HCT116 (cell line): ENCODE data around the gene PDCD6IP. TPM values are rescaled to one million over a fixed set of nuclear protein-coding genes. Genes with fewer than 3 reads are reported as not detected.

Source experiments
- ATAC-seq: fragments of 200-7000 bp; cut with Tn5 transposase; 2 replicates; pipeline ENCODE4 v1.9.1; 2020; ENCODE audit warnings: mild to moderate bottlenecking, moderate library complexity
- BruUV-seq: library from RNA; stranded (reverse); fragments of 400-500 nt; replicated peaks from 2 replicates; lab custom pipeline; 2021; lab: Mats Ljungman, UMichigan
- CTCF ChIA-PET: fragments of 300-600 bp; sonication (Branson Sonifier 250); formaldehyde crosslinking; loops from one replicate; lab custom pipeline; 2021; ENCODE audit warnings: antibody characterized with exemption; lab: Charles Lee
- POLR2A ChIA-PET: fragments of 300-600, 350-600 bp; sonication (Branson Sonifier 250); formaldehyde crosslinking; loops from one replicate; lab custom pipeline; 2021; ENCODE audit warnings: antibody characterized with exemption; lab: Charles Lee
- RAD21 ChIA-PET, 2 experiments: fragments of 300-600 bp; sonication (Branson Sonifier 250); formaldehyde crosslinking; loops; one replicate each; lab custom pipeline; 2023; ENCODE audit warnings: low total read pairs in 2 of 2; ENCODE audit not compliant: uncharacterized antibody in 2 of 2, unreplicated experiment in 2 of 2, low non-redundant PET in 1 of 2; lab: Charles Lee
- DNase-seq: peaks from one replicate; pipeline ENCODE4 v3.0.0-alpha.2; 2010; ENCODE audit warnings: low read depth, low spot score
- H2AFZ ChIP-seq: fragments of 200-600 bp; shearing (Covaris generic), sonication (generic); 2 replicates; pipeline ENCODE4 v1.6.1; 2017; ENCODE audit warnings: low read depth, mixed run types, mixed read lengths, antibody characterized with exemption, low read length; ENCODE audit not compliant: poor library complexity, severe bottlenecking
- H3K27ac ChIP-seq: 2 replicates; pipeline ENCODE4 v1.5.1; 2012; ENCODE audit warnings: low read depth, low read length
- H3K27me3 ChIP-seq: fragments of 200-600 bp; sonication (generic); 2 replicates; pipeline ENCODE4 v1.6.1; 2016; ENCODE audit warnings: mixed run types, low read length, mixed read lengths; ENCODE audit not compliant: insufficient read depth
- H3K36me3 ChIP-seq, 2 experiments: fragments of 200-500 bp in 1 of 2; fragments of 200-600 bp in 1 of 2; sonication (Bioruptor generic) in 1 of 2; sonication (generic) in 1 of 2; 2 replicates each; pipeline versions ENCODE4 v1.5.1 to v1.6.1; 2014 to 2016; ENCODE audit warnings: low read length in 2 of 2, inconsistent platforms in 1 of 2, mixed read lengths in 1 of 2, mixed run types in 1 of 2; ENCODE audit not compliant: insufficient read depth in 2 of 2, control insufficient read depth in 1 of 2
- H3K4me1 ChIP-seq, 2 experiments: fragments of 200-600 bp in 1 of 2; sonication (generic) in 1 of 2; 2 replicates each; pipeline versions ENCODE4 v1.5.1 to v1.6.1; 2012 to 2017; ENCODE audit warnings: low read length in 2 of 2, inconsistent platforms in 1 of 2, mild to moderate bottlenecking in 1 of 2, mixed read lengths in 1 of 2, mixed run types in 1 of 2, moderate library complexity in 1 of 2; ENCODE audit not compliant: insufficient read depth in 2 of 2, control insufficient read depth in 1 of 2
- H3K4me2 ChIP-seq: fragments of 200-600 bp; sonication (generic); 2 replicates; pipeline ENCODE4 v1.6.1; 2017; ENCODE audit warnings: mixed run types, low read length, mixed read lengths
- H3K4me3 ChIP-seq, 2 experiments: fragments of 200-600 bp in 1 of 2; sonication (generic) in 1 of 2; replicated peaks in 1 of 2; 2 replicates each; pipeline ENCODE4 v1.5.1; 2011 to 2016; ENCODE audit warnings: low read length in 2 of 2, control low read depth in 1 of 2, low read depth in 1 of 2, mild to moderate bottlenecking in 1 of 2, mixed read lengths in 1 of 2, mixed run types in 1 of 2
- H3K79me2 ChIP-seq: fragments of 200-600 bp; sonication (generic); 2 replicates; pipeline ENCODE4 v1.6.1; 2017; ENCODE audit warnings: mild to moderate bottlenecking, mixed run types, low read length, moderate library complexity, mixed read lengths; ENCODE audit not compliant: insufficient read depth
- H3K9ac ChIP-seq: fragments of 200-600 bp; sonication (generic); 2 replicates; pipeline ENCODE4 v1.6.1; 2016; ENCODE audit warnings: low read length, mixed read lengths
- H3K9me2 ChIP-seq: fragments of 200-600 bp; sonication (generic), shearing (Covaris generic); 2 replicates; pipeline ENCODE4 v1.6.1; 2017; ENCODE audit warnings: mixed run types, mild to moderate bottlenecking, moderate library complexity; ENCODE audit not compliant: insufficient read depth
- H3K9me3 ChIP-seq, 2 experiments: fragments of 200-500 bp in 1 of 2; fragments of 200-600 bp in 1 of 2; sonication (Bioruptor generic) in 1 of 2; sonication (generic) in 1 of 2; 2 replicates each; pipeline ENCODE4 v1.6.1; 2014 to 2017; ENCODE audit warnings: low read length in 2 of 2, mixed read lengths in 2 of 2, inconsistent platforms in 1 of 2, low read depth in 1 of 2, mild to moderate bottlenecking in 1 of 2, mixed run types in 1 of 2, moderate library complexity in 1 of 2; ENCODE audit not compliant: control insufficient read depth in 1 of 2, insufficient read depth in 1 of 2
- H4K20me1 ChIP-seq: fragments of 200-600 bp; sonication (generic), shearing (Covaris generic); 2 replicates; pipeline ENCODE4 v1.6.1; 2017; ENCODE audit warnings: mixed run types, mild to moderate bottlenecking, moderate library complexity; ENCODE audit not compliant: insufficient read depth
- ATF3 ChIP-seq: IDR thresholded peaks from 2 replicates; pipeline ENCODE4 v1.6.1; 2012
- CTCF ChIP-seq, 3 experiments: fragments of 200-600 bp in 1 of 3; sonication (generic) in 1 of 3; IDR thresholded peaks in 2 of 3; conservative IDR thresholded peaks in 1 of 3; 2 replicates each; pipeline ENCODE4 v1.5.1; 2012 to 2017; ENCODE audit warnings: low read depth in 2 of 3, low read length in 2 of 3, antibody characterized with exemption in 1 of 3, borderline replicate concordance in 1 of 3, control low read depth in 1 of 3, mild to moderate bottlenecking in 1 of 3, mixed read lengths in 1 of 3, mixed run types in 1 of 3, moderate library complexity in 1 of 3; ENCODE audit not compliant: insufficient read depth in 1 of 3
- EZH2 ChIP-seq: fragments of 200-600 bp; sonication (generic); IDR thresholded peaks from 2 replicates; pipeline ENCODE4 v1.6.1; 2017; ENCODE audit warnings: antibody characterized with exemption, mixed run types
- MAX ChIP-seq: IDR thresholded peaks from 2 replicates; pipeline ENCODE4 v1.6.1; 2012
- POLR2A ChIP-seq: IDR thresholded peaks from 2 replicates; pipeline ENCODE4 v1.7.0; 2011; ENCODE audit warnings: borderline replicate concordance; ENCODE audit not compliant: insufficient read depth, insufficient read length; ENCODE audit errors: extremely low read depth
- ZFX ChIP-seq: fragments of 450-650 bp; IDR thresholded peaks from 2 replicates; pipeline ENCODE4 v1.6.1; 2017
- intact Hi-C: fragments of 100-400 bp; cut with micrococcal nuclease; formaldehyde crosslinking; loops from 2 replicates; pipeline ENCODE4 v1.10.0; 2022
- total RNA-seq: library from RNA; stranded (reverse); gene quantifications from one replicate; pipeline ENCODE4 v1.2.1, GENCODE V29; 2021; ENCODE audit not compliant: unreplicated experiment

PDCD6IP gene
- total RNA-seq, 1 experiment from 2014 or later: 241 TPM

- Histone ChIP-seq H3K27ac (no peak overlapping the region), H3K4me2 (no peak overlapping the region), H3K4me3 (no peak overlapping the region), H4K20me1 (no peaks in the 10 kb centered on the region), H3K9me3 (no peaks in the 10 kb centered on the region), H3K79me2 (peaks cover 60% of the 10 kb centered on the region), H3K9me2 (no peaks in the 10 kb centered on the region), H3K27me3 (no peaks in the 10 kb centered on the region), H2AFZ (no peak overlapping the region), H3K9ac (no peak overlapping the region), H3K36me3 (peaks cover 10 to 11% of the 10 kb centered on the region in 2 experiments), H3K4me1 (no peaks in the 10 kb centered on the region)
- BruUV-seq: no TSS peak
- ChIA-PET POLR2A (no interaction called here), CTCF (no interaction called here), RAD21 (no interaction called here)
- TF ChIP-seq CTCF (IDR thresholded peaks at IDR 0.05 in 2 of 3, conservative IDR thresholded peaks at IDR 0.05 in 1 of 3; ENCODE audit: borderline replicate concordance in 1 of 3, insufficient read depth in 1 of 3, low read depth in 2 of 3, low read length in 2 of 3) (no peak), POLR2A (no peak), ATF3 (no peak), ZFX (no peak), MAX (no peak), EZH2 (no peak)
- ATAC-seq (no peak), DNase-seq (no peak)
- intact Hi-C loops: no loop called here
These were observed 23.6 kb downstream of the PDCD6IP start for GRCh38 chr3:33821989-33822388.

- ATAC-seq: no peak
- ChIA-PET POLR2A (no interaction called here), CTCF (no interaction called here), RAD21 (no interaction called here)
- H3K9me2 ChIP-seq: no peaks in the 10 kb centered on the region
- H2AFZ ChIP-seq: no peak overlapping the region
- BruUV-seq: no TSS peak
- no peaks in the 10 kb centered on the region for H3K9me3 ChIP-seq
- TF ChIP-seq POLR2A (no peak), EZH2 (no peak)
- H3K27ac ChIP-seq: no peak overlapping the region
- no peak for DNase-seq
- intact Hi-C loops: no loop called here
- no peaks in the 10 kb centered on the region for H3K27me3 ChIP-seq
- no peaks in the 10 kb centered on the region for H4K20me1 ChIP-seq
- H3K4me2 ChIP-seq: no peak overlapping the region
- peaks cover 50% of the 10 kb centered on the region for H3K79me2 ChIP-seq
- H3K4me1 ChIP-seq: no peaks in the 10 kb centered on the region
- no peak overlapping the region for H3K9ac ChIP-seq
- peaks cover 13 to 26% of the 10 kb centered on the region in 2 experiments for H3K36me3 ChIP-seq
- no peak overlapping the region for H3K4me3 ChIP-seq
These were observed 25.4 kb downstream of the PDCD6IP start for GRCh38 chr3:33823821-33824220.
